MM.1S (cell line): ENCODE data around the gene RAB3IL1.

Experiments used
- EZH2 ChIP-seq: fragments of 300-600 bp; sonication (generic); optimal IDR thresholded peaks from 2 replicates; pipeline ENCODE3; 2017; ENCODE audit warnings: low read depth, mild to moderate bottlenecking, antibody characterized with exemption, low read length, mixed read lengths
- EZH2phosphoT487 ChIP-seq: fragments of 300-600 bp; sonication (generic); IDR thresholded peaks from 2 replicates; pipeline ENCODE4 v1.6.1; 2018; ENCODE audit warnings: antibody characterized with exemption, low read length
- TF ChIP-seq, protein P1 (sequence below): fragments of 300-600 bp; sonication (generic); IDR thresholded peaks from 2 replicates; pipeline ENCODE4 v1.5.1; 2016; ENCODE audit warnings: antibody characterized with exemption, low read length, mixed read lengths

GRCh38 chr11:61912991-61913698 lies 4.2 kb downstream of the RAB3IL1 start:
- TF ChIP-seq EZH2phosphoT487 (no peak), EZH2 (no peak)
- TF ChIP-seq, protein P1, sequence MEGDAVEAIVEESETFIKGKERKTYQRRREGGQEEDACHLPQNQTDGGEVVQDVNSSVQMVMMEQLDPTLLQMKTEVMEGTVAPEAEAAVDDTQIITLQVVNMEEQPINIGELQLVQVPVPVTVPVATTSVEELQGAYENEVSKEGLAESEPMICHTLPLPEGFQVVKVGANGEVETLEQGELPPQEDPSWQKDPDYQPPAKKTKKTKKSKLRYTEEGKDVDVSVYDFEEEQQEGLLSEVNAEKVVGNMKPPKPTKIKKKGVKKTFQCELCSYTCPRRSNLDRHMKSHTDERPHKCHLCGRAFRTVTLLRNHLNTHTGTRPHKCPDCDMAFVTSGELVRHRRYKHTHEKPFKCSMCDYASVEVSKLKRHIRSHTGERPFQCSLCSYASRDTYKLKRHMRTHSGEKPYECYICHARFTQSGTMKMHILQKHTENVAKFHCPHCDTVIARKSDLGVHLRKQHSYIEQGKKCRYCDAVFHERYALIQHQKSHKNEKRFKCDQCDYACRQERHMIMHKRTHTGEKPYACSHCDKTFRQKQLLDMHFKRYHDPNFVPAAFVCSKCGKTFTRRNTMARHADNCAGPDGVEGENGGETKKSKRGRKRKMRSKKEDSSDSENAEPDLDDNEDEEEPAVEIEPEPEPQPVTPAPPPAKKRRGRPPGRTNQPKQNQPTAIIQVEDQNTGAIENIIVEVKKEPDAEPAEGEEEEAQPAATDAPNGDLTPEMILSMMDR, result no peak
